H1 (cell line): Measurements from ENCODE around the gene CH25H. TPM values are rescaled to one million over a fixed set of nuclear protein-coding genes. Genes with fewer than 3 reads are reported as not detected.

Source experiments
- CTCF ChIA-PET: fragments of 300-600 bp; sonication (Branson Sonifier 250); formaldehyde crosslinking; loops from one replicate; lab custom pipeline; 2021; ENCODE audit not compliant: partially characterized antibody; lab: Charles Lee
- POLR2A ChIA-PET: fragments of 300-600 bp; sonication (Branson Sonifier 250); formaldehyde crosslinking; loops from one replicate; lab custom pipeline; 2021; ENCODE audit warnings: inconsistent platforms; ENCODE audit not compliant: partially characterized antibody; lab: Charles Lee
- DNase-seq, 2 experiments: peaks; one replicate each; pipeline versions ENCODE4 v3.0.0 to v3.0.0-alpha.2; 2010 to 2022; ENCODE audit warnings: low spot score in 2 of 2, low read depth in 1 of 2, mixed read lengths in 1 of 2
- FAIRE-seq: peaks from 2 replicates; lab custom pipeline; 2011; peaks lifted over from hg19 to GRCh38; lab: Jason Lieb, UNC
- H2AFZ ChIP-seq: 2 replicates; pipeline ENCODE4 v1.8.1; 2012; ENCODE audit warnings: low read length, inconsistent platforms
- H2AK5ac ChIP-seq: 2 replicates; pipeline ENCODE4 v1.6.1; 2013; ENCODE audit warnings: low read depth, low read length
- H2BK120ac ChIP-seq: replicated peaks from 2 replicates; pipeline ENCODE3; 2013; ENCODE audit warnings: low read depth, low read length, inconsistent platforms
- H2BK12ac ChIP-seq: 2 replicates; pipeline ENCODE4 v1.6.1; 2013; ENCODE audit warnings: low read depth, low read length
- H2BK15ac ChIP-seq: 2 replicates; pipeline ENCODE4 v1.6.1; 2013; ENCODE audit warnings: low read length
- H2BK20ac ChIP-seq: 2 replicates; pipeline ENCODE4 v1.6.1; 2013; ENCODE audit warnings: low read length
- H2BK5ac ChIP-seq: 2 replicates; pipeline ENCODE4 v1.6.1; 2013; ENCODE audit warnings: low read depth, low read length
- H3K14ac ChIP-seq: 2 replicates; pipeline ENCODE4 v1.6.1; 2013; ENCODE audit warnings: inconsistent platforms; ENCODE audit not compliant: insufficient read length
- H3K18ac ChIP-seq: 2 replicates; pipeline ENCODE4 v1.6.1; 2013; ENCODE audit warnings: low read length; ENCODE audit errors: extremely low read depth
- H3K23ac ChIP-seq: 2 replicates; pipeline ENCODE4 v1.6.1; 2013; ENCODE audit warnings: inconsistent platforms; ENCODE audit not compliant: insufficient read length
- H3K23me2 ChIP-seq: 2 replicates; pipeline ENCODE4 v1.6.1; 2013; ENCODE audit warnings: low read depth, low read length
- H3K27ac ChIP-seq: 2 replicates; pipeline ENCODE4 v1.6.1; 2011; ENCODE audit warnings: low read depth, low read length, inconsistent platforms
- H3K27me3 ChIP-seq, 4 experiments: replicated peaks in 1 of 4; 1 replicate in 1 of 4; 2 replicates in 3 of 4; pipeline versions ENCODE4 v1.6.1 to v1.8.1; 2011 to 2013; ENCODE audit warnings: low read length in 3 of 4, mild to moderate bottlenecking in 3 of 4, inconsistent platforms in 2 of 4, mixed read lengths in 2 of 4, moderate library complexity in 1 of 4; ENCODE audit not compliant: control insufficient read depth in 3 of 4, insufficient read depth in 3 of 4; ENCODE audit errors: extremely low read depth in 1 of 4
- H3K36me3 ChIP-seq, 4 experiments: 2 replicates each; pipeline versions ENCODE4 v1.6.1 to v1.8.1; 2011 to 2013; ENCODE audit warnings: mild to moderate bottlenecking in 4 of 4, low read length in 3 of 4, moderate library complexity in 2 of 4, control low read depth in 1 of 4, inconsistent platforms in 1 of 4; ENCODE audit not compliant: insufficient read depth in 4 of 4, control insufficient read depth in 2 of 4
- H3K4ac ChIP-seq: replicated peaks from 2 replicates; pipeline ENCODE3; 2013; ENCODE audit warnings: low read length, low read depth, mixed read lengths, inconsistent platforms; ENCODE audit not compliant: insufficient read length
- H3K4me1 ChIP-seq, 4 experiments: replicated peaks in 1 of 4; 1 replicate in 1 of 4; 2 replicates in 3 of 4; pipeline versions ENCODE4 v1.6.1 to v1.8.1; 2011 to 2013; ENCODE audit warnings: low read length in 3 of 4, inconsistent platforms in 2 of 4, mixed read lengths in 1 of 4; ENCODE audit not compliant: insufficient read depth in 4 of 4, control insufficient read depth in 3 of 4
- H3K4me2 ChIP-seq, 2 experiments: 2 replicates each; pipeline versions ENCODE4 v1.6.1 to v1.8.1; 2011 to 2013; ENCODE audit warnings: low read depth in 2 of 2, low read length in 2 of 2, control low read depth in 1 of 2, inconsistent platforms in 1 of 2, mild to moderate bottlenecking in 1 of 2; ENCODE audit not compliant: insufficient read depth in 1 of 2
- H3K4me3 ChIP-seq, 4 experiments: fragments of 200-600, 300-600 bp in 1 of 4; sonication (generic), shearing (Covaris generic), sonication (Bioruptor Twin) in 1 of 4; 2 replicates each; pipeline versions ENCODE4 v1.5.1 to v1.8.1; 2011 to 2016; ENCODE audit warnings: low read length in 4 of 4, low read depth in 3 of 4, control low read depth in 2 of 4, inconsistent platforms in 2 of 4, mild to moderate bottlenecking in 2 of 4, mixed read lengths in 1 of 4, moderate library complexity in 1 of 4; ENCODE audit not compliant: insufficient read depth in 2 of 4; ENCODE audit errors: extremely low read depth in 1 of 4
- H3K56ac ChIP-seq: replicated peaks from 2 replicates; pipeline ENCODE3; 2013; ENCODE audit warnings: low read depth, mild to moderate bottlenecking, mixed read lengths, low read length, inconsistent platforms; ENCODE audit not compliant: insufficient read length
- H3K79me1 ChIP-seq: 2 replicates; pipeline ENCODE4 v1.6.1; 2013; ENCODE audit warnings: low read depth, low read length, control low read depth
- H3K79me2 ChIP-seq, 2 experiments: 2 replicates each; pipeline versions ENCODE4 v1.6.1 to v1.8.1; 2012 to 2013; ENCODE audit warnings: low read length in 2 of 2, mild to moderate bottlenecking in 2 of 2, inconsistent platforms in 1 of 2; ENCODE audit not compliant: insufficient read depth in 2 of 2, control insufficient read depth in 1 of 2
- H3K9ac ChIP-seq, 4 experiments: replicated peaks in 1 of 4; 1 replicate in 1 of 4; 2 replicates in 3 of 4; pipeline versions ENCODE4 v1.6.1 to v1.8.1; 2011 to 2013; ENCODE audit warnings: low read depth in 3 of 4, low read length in 3 of 4, control low read depth in 2 of 4, mild to moderate bottlenecking in 2 of 4, moderate library complexity in 2 of 4, inconsistent platforms in 1 of 4; ENCODE audit errors: extremely low read depth in 1 of 4
- H3K9me3 ChIP-seq, 2 experiments: 2 replicates each; pipeline versions ENCODE4 v1.6.1 to v1.8.1; 2012 to 2013; ENCODE audit warnings: mild to moderate bottlenecking in 2 of 2, moderate library complexity in 2 of 2, control low read depth in 1 of 2, inconsistent platforms in 1 of 2, low read depth in 1 of 2, low read length in 1 of 2, mixed read lengths in 1 of 2; ENCODE audit not compliant: insufficient read depth in 2 of 2
- H4K20me1 ChIP-seq, 2 experiments: replicated peaks in 1 of 2; 2 replicates each; pipeline versions ENCODE3 to v1.8.1; 2011 to 2013; ENCODE audit warnings: inconsistent platforms in 2 of 2, low read length in 2 of 2, mild to moderate bottlenecking in 1 of 2; ENCODE audit not compliant: insufficient read depth in 2 of 2, control insufficient read depth in 1 of 2
- H4K5ac ChIP-seq: 2 replicates; pipeline ENCODE4 v1.6.1; 2013; ENCODE audit warnings: low read length, low read depth, mixed read lengths, inconsistent platforms; ENCODE audit not compliant: insufficient read length
- H4K8ac ChIP-seq: 2 replicates; pipeline ENCODE4 v1.8.0; 2013; ENCODE audit warnings: mild to moderate bottlenecking, moderate library complexity, low read length, inconsistent platforms; ENCODE audit not compliant: insufficient read depth; ENCODE audit errors: extremely low read depth
- H4K91ac ChIP-seq: replicated peaks from 2 replicates; pipeline ENCODE3; 2013; ENCODE audit warnings: low read length, mixed read lengths, inconsistent platforms; ENCODE audit not compliant: insufficient read length
- CHD2 ChIP-seq: IDR thresholded peaks from 2 replicates; pipeline ENCODE4 v1.6.1; 2012; ENCODE audit warnings: low read length, improper control_type of control experiment
- CREB1 ChIP-seq: IDR thresholded peaks from 2 replicates; pipeline ENCODE4 v1.6.1; 2012; ENCODE audit warnings: inconsistent platforms
- EP300 ChIP-seq, 2 experiments: IDR thresholded peaks; 1 replicate in 1 of 2; 2 replicates in 1 of 2; pipeline ENCODE4 v1.6.1; 2011 to 2012; ENCODE audit warnings: low read depth in 2 of 2, low read length in 2 of 2, mild to moderate bottlenecking in 2 of 2, borderline replicate concordance in 1 of 2, inconsistent platforms in 1 of 2, moderate library complexity in 1 of 2
- FOSL1 ChIP-seq: IDR thresholded peaks from 2 replicates; pipeline ENCODE4 v1.6.1; 2011; ENCODE audit warnings: mild to moderate bottlenecking, low read depth, low read length, moderate library complexity; ENCODE audit not compliant: insufficient read depth
- HDAC6 ChIP-seq: IDR thresholded peaks from one replicate; pipeline ENCODE4 v1.7.1; 2012; ENCODE audit warnings: low read depth, mild to moderate bottlenecking, inconsistent platforms, low read length, moderate library complexity
- NANOG ChIP-seq: IDR thresholded peaks from 2 replicates; pipeline ENCODE4 v1.6.1; 2011; ENCODE audit warnings: low read length, low read depth, mild to moderate bottlenecking, inconsistent platforms; ENCODE audit not compliant: insufficient read depth, poor library complexity, severe bottlenecking
- RNF2 ChIP-seq: fragments of 200-900, 300-1000 bp; sonication (generic); IDR thresholded peaks from 2 replicates; pipeline ENCODE4 v1.7.1; 2016; ENCODE audit warnings: borderline replicate concordance, low read depth, mild to moderate bottlenecking, antibody characterized with exemption, low read length; ENCODE audit not compliant: poor library complexity, severe bottlenecking; ENCODE audit errors: missing control alignments
- TEAD4 ChIP-seq: IDR thresholded peaks from 2 replicates; pipeline ENCODE4 v1.6.1; 2012; ENCODE audit warnings: low read depth, low read length, inconsistent platforms, mixed read lengths
- YY1 ChIP-seq: IDR thresholded peaks from 2 replicates; pipeline ENCODE4 v1.6.1; 2011; ENCODE audit warnings: low read depth, mild to moderate bottlenecking, low read length
- WGBS, 2 experiments: shearing (Covaris generic) in 1 of 2; methylation state at CpG; one replicate each; pipeline versions ENCODE4 v1.1.6 to v1.1.7; 2013 to 2015; ENCODE audit warnings: low lambda C conversion rate in 2 of 2, mixed read lengths in 2 of 2, inconsistent platforms in 1 of 2, low coverage in 1 of 2, missing lambda C conversion rate in 1 of 2; ENCODE audit not compliant: insufficient replicate concordance in 2 of 2, insufficient coverage in 1 of 2, insufficient read length in 1 of 2; ENCODE audit errors: extremely low coverage in 1 of 2, missing lambda C conversion rate in 1 of 2; 5-methylcytosine and 5-hydroxymethylcytosine counted together
- polyA plus RNA-seq, 7 experiments: library from polyadenylated mRNA; depleted of rRNA in 3 of 7; stranded (reverse) in 5 of 7; unstranded in 2 of 7; fragments of >200 nt in 5 of 7; fragments of 200-250 nt in 2 of 7; gene quantifications; 1 replicate in 5 of 7; 2 replicates in 1 of 7; 4 replicates in 1 of 7; pipeline versions ENCODE4 v1.2.1 to v1.2.3, GENCODE V29; 2011 to 2013; ENCODE audit warnings: missing spikeins in 2 of 7, mixed read lengths in 2 of 7
- total RNA-seq: library from RNA; stranded (reverse); fragmentation: NEBNext Ultra II Directional; extraction: Animal tissue kit (Norgen Biotek cat#: 25700); gene quantifications from 2 replicates; pipeline ENCODE4 v1.2.1, GENCODE V29; 2021

CH25H gene
- total and polyA plus RNA-seq, 2 of the 8 experiments (the other 6 are each of a cell fraction or from before 2014, with no cell fraction given): 0.56 to 1.3 TPM

DNA sequence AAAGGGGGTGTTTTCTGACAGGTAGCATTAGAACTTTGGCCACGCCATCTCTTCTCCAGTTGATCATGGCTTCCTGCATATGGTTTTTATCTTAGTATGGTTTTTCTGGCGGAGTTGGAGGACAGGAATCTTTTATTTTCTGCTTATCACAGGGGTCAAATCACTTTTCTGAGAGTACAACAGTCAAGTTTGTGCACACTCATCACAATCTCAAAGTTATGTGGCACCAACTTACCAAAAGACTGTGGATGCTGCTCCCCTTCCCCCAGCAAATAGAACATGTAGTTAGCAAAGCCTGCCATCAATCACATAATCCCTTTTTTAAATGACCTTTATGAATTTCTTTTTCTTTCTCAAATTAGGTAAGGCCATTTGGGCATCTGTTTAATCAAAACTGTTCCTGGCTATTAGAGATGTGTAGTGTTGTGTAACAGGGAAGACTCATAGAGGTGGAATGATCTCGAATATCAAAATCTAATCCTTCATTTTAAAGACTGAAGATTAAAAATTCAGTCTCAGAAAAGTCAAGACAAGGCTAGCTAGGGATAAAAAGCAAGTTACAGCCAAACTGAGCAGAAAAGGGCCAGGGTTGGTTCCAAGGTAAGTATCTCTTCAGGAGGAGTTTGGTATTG is 3.8 kb upstream of the CH25H start:
- TF ChIP-seq NANOG (no peak), CREB1 (no peak), YY1 (no peak), CHD2 (no peak), HDAC6 (no peak), FOSL1 (no peak), TEAD4 (no peak), EP300 (IDR thresholded peaks at IDR 0.05; ENCODE audit: borderline replicate concordance in 1 of 2, low read depth in 2 of 2, low read length in 2 of 2) (no peak), RNF2 (no peak)
- H3K18ac ChIP-seq: no peak overlapping the region
- H3K36me3 ChIP-seq: no peaks in the 10 kb centered on the region
- no peaks in the 10 kb centered on the region for H3K79me1 ChIP-seq
- H3K9ac ChIP-seq: no peak overlapping the region
- no peak overlapping the region for H3K56ac ChIP-seq
- no peaks in the 10 kb centered on the region for H3K79me2 ChIP-seq
- WGBS, 2 experiments: 89% methylated on average over 3 of the region's 3 CpGs; no CpG with 5 or more reads in 1 of the 2 experiments
- H3K4me2 ChIP-seq: no peak overlapping the region
- H3K4me3 ChIP-seq: no peak overlapping the region
- peaks cover 0 to 16% (median 9%) of the 10 kb centered on the region in 4 experiments; a peak in 6 of 7 replicates for H3K4me1 ChIP-seq
- H3K27ac ChIP-seq: no peak overlapping the region
- H3K4ac ChIP-seq: no peak overlapping the region
- H4K91ac ChIP-seq: no peak overlapping the region
- FAIRE-seq (no peak), DNase-seq (no peak)
- no peak overlapping the region for H4K8ac ChIP-seq
- H3K23me2 ChIP-seq: peaks cover 15% of the 10 kb centered on the region
- ChIA-PET POLR2A (no interaction called here), CTCF (interaction anchor here (0.9 to 9.3 kb wide), 7 partner anchors 8 to 278 kb away, joined by 3 to 67 read pairs (median 5); no protein-coding TSS in a partner anchor)
- no peak overlapping the region for H3K23ac ChIP-seq
- no peak overlapping the region for H2BK5ac ChIP-seq
- no peak overlapping the region for H2AK5ac ChIP-seq
- H4K5ac ChIP-seq: no peak overlapping the region
- no peak overlapping the region for H3K14ac ChIP-seq
- no peak overlapping the region for H2AFZ ChIP-seq
- no peaks in the 10 kb centered on the region for H4K20me1 ChIP-seq
- H3K27me3 ChIP-seq: peaks cover 9 to 36% (median 32%) of the 10 kb centered on the region in 4 experiments
- no peak overlapping the region for H2BK20ac ChIP-seq
- H2BK120ac ChIP-seq: no peak overlapping the region
- no peaks in the 10 kb centered on the region for H3K9me3 ChIP-seq
- H2BK15ac ChIP-seq: no peak overlapping the region
- no peak overlapping the region for H2BK12ac ChIP-seq
